Measurements from ENCODE around the gene EVC2. TPM values are rescaled to one million over a fixed set of nuclear protein-coding genes. Genes with fewer than 3 reads are reported as not detected.

Gene EVC2
- polyA plus RNA-seq, 4 donors, result 8.6 to 9.1 (median 8.8) TPM

- DNase-seq (ENCODE audit: low read depth in 4 of 4, low spot score in 3 of 4), result no peak
Observed at GRCh38 chr4:5691491-5692132, 16.7 kb downstream of the EVC2 start.

GRCh38 chr4:5689065-5689464, 19.3 kb downstream of the EVC2 start:
- no peak for DNase-seq (ENCODE audit: low read depth in 4 of 4, low spot score in 3 of 4)

GRCh38 chr4:5686338-5686737, 22.0 kb downstream of the EVC2 start:
- no peak for DNase-seq (ENCODE audit: low read depth in 4 of 4, low spot score in 3 of 4)

- DNase-seq (ENCODE audit: low read depth in 4 of 4, low spot score in 3 of 4), result no peak
Observed at GRCh38 chr4:5685296-5685695, 23.1 kb downstream of the EVC2 start.

GRCh38 chr4:5683566-5683965, 24.8 kb downstream of the EVC2 start:
- no peak for DNase-seq (ENCODE audit: low read depth in 4 of 4, low spot score in 3 of 4)

- no peak for DNase-seq (ENCODE audit: low read depth in 4 of 4, low spot score in 3 of 4)
Observed at GRCh38 chr4:5678977-5679376, 29.4 kb downstream of the EVC2 start.

- DNase-seq (ENCODE audit: low read depth in 4 of 4, low spot score in 3 of 4), result no peak
Observed at GRCh38 chr4:5676763-5677162, 31.6 kb downstream of the EVC2 start.

- DNase-seq (ENCODE audit: low read depth in 4 of 4, low spot score in 3 of 4), result no peak
Observed at GRCh38 chr4:5666741-5667140, 41.6 kb downstream of the EVC2 start.

GRCh38 chr4:5664778-5665177, 43.6 kb downstream of the EVC2 start:
- DNase-seq (ENCODE audit: low read depth in 4 of 4, low spot score in 3 of 4), result no peak

GRCh38 chr4:5662555-5662954, 45.8 kb downstream of the EVC2 start:
- DNase-seq (ENCODE audit: low read depth in 4 of 4, low spot score in 3 of 4), result no peak

- DNase-seq (ENCODE audit: low read depth in 4 of 4, low spot score in 3 of 4), result no peak
Observed at GRCh38 chr4:5661237-5661636, 47.1 kb downstream of the EVC2 start.

GRCh38 chr4:5660185-5660584, 48.2 kb downstream of the EVC2 start:
- no peak for DNase-seq (ENCODE audit: low read depth in 4 of 4, low spot score in 3 of 4)

- no peak for DNase-seq (ENCODE audit: low read depth in 4 of 4, low spot score in 3 of 4)
Observed at GRCh38 chr4:5658974-5659373, 49.4 kb downstream of the EVC2 start.

- DNase-seq (ENCODE audit: low read depth in 4 of 4, low spot score in 3 of 4), result no peak
Observed at GRCh38 chr4:5656415-5656814, 51.9 kb downstream of the EVC2 start.

GRCh38 chr4:5654791-5655190, 53.6 kb downstream of the EVC2 start:
- DNase-seq (ENCODE audit: low read depth in 4 of 4, low spot score in 3 of 4), result no peak

- DNase-seq (ENCODE audit: low read depth in 4 of 4, low spot score in 3 of 4), result no peak
Observed at GRCh38 chr4:5651089-5651488, 57.3 kb downstream of the EVC2 start.

GRCh38 chr4:5650040-5650439, 58.3 kb downstream of the EVC2 start:
- no peak for DNase-seq (ENCODE audit: low read depth in 4 of 4, low spot score in 3 of 4)

- no peak for DNase-seq (ENCODE audit: low read depth in 4 of 4, low spot score in 3 of 4)
Observed at GRCh38 chr4:5647351-5647750, 61.0 kb downstream of the EVC2 start.

- no peak for DNase-seq (ENCODE audit: low read depth in 4 of 4, low spot score in 3 of 4)
Observed at GRCh38 chr4:5640096-5640495, 68.3 kb downstream of the EVC2 start.

GRCh38 chr4:5639556-5639955, 68.8 kb downstream of the EVC2 start:
- no peak for DNase-seq (ENCODE audit: low read depth in 4 of 4, low spot score in 3 of 4)

GRCh38 chr4:5638976-5639375, 69.4 kb downstream of the EVC2 start:
- DNase-seq (ENCODE audit: low read depth in 4 of 4, low spot score in 3 of 4), result no peak

GRCh38 chr4:5638316-5638715, 70.0 kb downstream of the EVC2 start:
- no peak for DNase-seq (ENCODE audit: low read depth in 4 of 4, low spot score in 3 of 4)

Measured in right renal pelvis (tissue), 4 donors.